ENCODE data around the gene FAM25A.
"Not testable (repeated sequence)": the region's sequence is repeated elsewhere in the genome, so short reads cannot be mapped to it uniquely, and the experiment has no call there.

Gene FAM25A

GRCh38 chr10:87009134-87009696 is 10.9 kb upstream of the FAM25A start:
- not testable (repeated sequence) for DNase-seq (ENCODE audit: low read depth, low spot score)

GRCh38 chr10:87013528-87013927 is 6.6 kb upstream of the FAM25A start:
- DNase-seq (ENCODE audit: low read depth, low spot score), result not testable (repeated sequence)

- DNase-seq (ENCODE audit: low read depth, low spot score), result not testable (repeated sequence)
These were observed 4.9 kb upstream of the FAM25A start for GRCh38 chr10:87014986-87015716.

GRCh38 chr10:87018127-87018526 is 2.0 kb upstream of the FAM25A start:
- not testable (repeated sequence) for DNase-seq (ENCODE audit: low read depth, low spot score)

GRCh38 chr10:87019066-87019465 is 1.0 kb upstream of the FAM25A start:
- DNase-seq (ENCODE audit: low read depth, low spot score), result not testable (repeated sequence)

- not testable (repeated sequence) for DNase-seq (ENCODE audit: low read depth, low spot score)
These were observed 590 bp upstream of the FAM25A start for GRCh38 chr10:87019504-87019903.

GRCh38 chr10:87025285-87025958 is 5.3 kb downstream of the FAM25A start:
- not testable (repeated sequence) for DNase-seq (ENCODE audit: low read depth, low spot score)

GRCh38 chr10:87026747-87027508 is 6.8 kb downstream of the FAM25A start:
- DNase-seq (ENCODE audit: low read depth, low spot score), result not testable (repeated sequence)

- DNase-seq (ENCODE audit: low read depth, low spot score), result not testable (repeated sequence)
These were observed 10.3 kb downstream of the FAM25A start for GRCh38 chr10:87030419-87030818.

- no peak for DNase-seq (ENCODE audit: low read depth, low spot score)
These were observed 11.0 kb downstream of the FAM25A start for GRCh38 chr10:87030912-87031635.

- no peak for DNase-seq (ENCODE audit: low read depth, low spot score)
These were observed 16.5 kb downstream of the FAM25A start for GRCh38 chr10:87036623-87037022.

GRCh38 chr10:87038286-87038717 is 18.2 kb downstream of the FAM25A start:
- DNase-seq (ENCODE audit: low read depth, low spot score), result no peak

- no peak for DNase-seq (ENCODE audit: low read depth, low spot score)
These were observed 18.7 kb downstream of the FAM25A start for GRCh38 chr10:87038786-87039185.

GRCh38 chr10:87043579-87043978 is 23.5 kb downstream of the FAM25A start:
- not testable (repeated sequence) for DNase-seq (ENCODE audit: low read depth, low spot score)

- no peak for DNase-seq (ENCODE audit: low read depth, low spot score)
These were observed 25.4 kb downstream of the FAM25A start for GRCh38 chr10:87045434-87045938.

- DNase-seq (ENCODE audit: low read depth, low spot score), result no peak
These were observed 33.0 kb downstream of the FAM25A start for GRCh38 chr10:87053111-87053510.

- no peak for DNase-seq (ENCODE audit: low read depth, low spot score)
These were observed 33.6 kb downstream of the FAM25A start for GRCh38 chr10:87053577-87054181.

GRCh38 chr10:87054373-87055295 is 34.5 kb downstream of the FAM25A start:
- no peak for DNase-seq (ENCODE audit: low read depth, low spot score)

- DNase-seq (ENCODE audit: low read depth, low spot score), result no peak
These were observed 38.1 kb downstream of the FAM25A start for GRCh38 chr10:87058171-87058570.

Data from activated naive CD8-positive, alpha-beta T cell treated with anti-CD3 and anti-CD28 coated beads, Interleukin-2, amount 50 U/mL, for 16 hours (primary cell).